T-helper 1 cell treated with Interleukin-12 subunit alpha and Interleukin-12 subunit beta and Interleukin-4 antibody, amounts not matched to agents 30 μg/mL and 1 μg/mL, for 36 hours (primary cell): Measurements from ENCODE around the gene IL17REL.
"Not testable (repeated sequence)": the region's sequence is repeated elsewhere in the genome, so short reads cannot be mapped to it uniquely, and the experiment has no call there.

ENCODE experiments used
- H3K27ac Mint-ChIP-seq: one replicate; pipeline ENCODE4 v1.8.0; 2021; ENCODE audit warnings: mild to moderate bottlenecking, mixed read lengths
- H3K27me3 Mint-ChIP-seq: one replicate; pipeline ENCODE4 v1.8.0; 2021; ENCODE audit warnings: low read depth, mixed read lengths
- H3K36me3 Mint-ChIP-seq: one replicate; pipeline ENCODE4 v1.8.0; 2021; ENCODE audit warnings: low read depth, mixed read lengths
- H3K4me1 Mint-ChIP-seq: one replicate; pipeline ENCODE4 v1.8.0; 2021; ENCODE audit warnings: low read depth, mixed read lengths
- H3K4me3 Mint-ChIP-seq: one replicate; pipeline ENCODE4 v1.8.0; 2021; ENCODE audit warnings: mild to moderate bottlenecking, moderate library complexity, mixed read lengths
- H3K9me3 Mint-ChIP-seq: one replicate; pipeline ENCODE4 v1.8.0; 2021; ENCODE audit warnings: mixed read lengths

The IL17REL gene

DNA sequence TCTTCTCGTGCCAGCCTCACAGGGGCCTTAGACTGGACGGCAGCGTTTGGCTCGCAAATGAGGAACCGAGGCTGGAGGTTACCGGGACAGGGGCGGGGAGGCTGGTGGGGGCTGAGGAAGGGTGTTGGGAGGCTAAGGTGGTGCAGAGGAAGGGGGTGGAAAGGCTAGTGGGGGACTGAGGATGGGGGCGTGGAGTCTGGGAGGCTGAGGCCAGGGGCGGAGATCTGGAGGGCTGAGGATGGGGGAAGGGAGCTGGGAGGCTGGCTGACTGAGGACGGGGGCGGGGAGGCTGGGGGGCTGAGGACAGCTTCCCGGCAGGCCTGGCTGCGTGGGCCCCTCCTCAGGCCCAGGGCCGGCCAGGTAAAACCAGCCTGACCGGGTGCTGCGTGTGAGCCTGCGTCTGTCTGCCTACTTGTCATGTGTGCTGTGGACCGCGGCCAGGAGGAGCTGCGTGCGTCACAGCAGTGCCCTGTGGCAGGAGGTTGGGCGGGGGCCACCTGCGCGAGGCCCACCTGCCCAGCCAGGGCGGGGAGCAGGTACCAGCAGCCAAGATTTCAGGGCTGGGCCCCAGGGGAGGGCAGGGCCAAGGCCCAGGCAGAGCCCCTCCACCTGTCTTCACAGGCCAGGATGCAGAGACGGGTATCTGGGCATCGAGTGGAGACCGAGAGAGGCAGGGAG, 61.4 kb downstream of the IL17REL start:
- Mint-ChIP-seq H3K27ac (no peak overlapping the region), H3K4me3 (no peak overlapping the region), H3K9me3 (no peaks in the 10 kb centered on the region), H3K4me1 (no peaks in the 10 kb centered on the region), H3K36me3 (no peaks in the 10 kb centered on the region), H3K27me3 (no peaks in the 10 kb centered on the region)

DNA sequence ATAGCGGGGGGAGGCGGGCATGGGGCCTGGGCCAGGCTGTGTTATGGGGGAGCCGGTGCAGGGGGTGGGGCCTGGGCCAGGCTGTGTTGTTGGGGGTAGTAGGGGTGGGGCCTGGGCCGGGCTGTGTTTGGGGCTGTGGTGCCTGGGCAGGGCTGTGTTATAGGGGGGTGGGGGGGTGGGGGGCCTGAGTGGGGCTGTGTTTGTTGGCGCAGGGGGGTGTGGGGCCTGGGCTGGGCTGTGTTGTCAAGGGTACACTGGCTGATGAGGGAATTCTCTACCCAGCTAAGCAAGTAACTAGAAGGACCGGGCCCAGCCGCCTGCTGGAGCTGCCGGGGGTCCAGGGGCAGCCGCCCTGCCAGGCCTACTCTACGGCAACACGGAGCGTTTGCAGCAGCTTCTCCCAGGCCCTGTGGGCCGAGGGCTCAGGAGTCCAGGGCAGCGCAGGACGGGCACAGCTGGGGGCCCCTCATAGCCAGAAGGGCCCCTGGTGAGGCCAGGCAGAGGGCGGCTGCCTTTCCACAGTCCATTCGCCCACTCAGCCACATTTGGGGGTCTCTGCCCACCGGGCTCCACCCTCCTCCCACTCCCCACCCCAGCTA, 62.1 kb downstream of the IL17REL start:
- H3K4me3 Mint-ChIP-seq, result no peak overlapping the region
- no peaks in the 10 kb centered on the region for H3K9me3 Mint-ChIP-seq
- no peak overlapping the region for H3K27ac Mint-ChIP-seq
- peaks cover 4% of the 10 kb centered on the region for H3K4me1 Mint-ChIP-seq
- no peaks in the 10 kb centered on the region for H3K36me3 Mint-ChIP-seq
- H3K27me3 Mint-ChIP-seq, result no peaks in the 10 kb centered on the region

DNA sequence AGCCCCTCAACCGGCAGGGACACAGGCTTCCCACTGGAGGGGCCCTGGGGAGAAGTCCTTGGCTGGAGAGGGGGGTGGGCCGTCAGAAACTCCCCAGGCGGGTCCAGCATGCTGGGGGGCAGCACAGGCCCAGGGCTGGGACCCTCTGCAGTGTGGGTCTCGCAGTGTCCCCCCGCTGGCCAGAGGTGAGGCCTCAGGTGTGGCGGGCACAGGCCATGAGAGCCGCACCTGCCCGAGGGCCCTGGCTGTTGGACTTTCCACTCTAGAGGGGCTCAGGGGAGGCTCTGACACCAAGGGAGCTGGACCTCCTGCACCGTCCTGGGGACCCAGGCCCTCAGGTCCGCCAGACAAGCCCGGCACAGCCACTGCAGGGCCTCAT, 62.7 kb downstream of the IL17REL start:
- no peak overlapping the region for H3K27ac Mint-ChIP-seq

DNA sequence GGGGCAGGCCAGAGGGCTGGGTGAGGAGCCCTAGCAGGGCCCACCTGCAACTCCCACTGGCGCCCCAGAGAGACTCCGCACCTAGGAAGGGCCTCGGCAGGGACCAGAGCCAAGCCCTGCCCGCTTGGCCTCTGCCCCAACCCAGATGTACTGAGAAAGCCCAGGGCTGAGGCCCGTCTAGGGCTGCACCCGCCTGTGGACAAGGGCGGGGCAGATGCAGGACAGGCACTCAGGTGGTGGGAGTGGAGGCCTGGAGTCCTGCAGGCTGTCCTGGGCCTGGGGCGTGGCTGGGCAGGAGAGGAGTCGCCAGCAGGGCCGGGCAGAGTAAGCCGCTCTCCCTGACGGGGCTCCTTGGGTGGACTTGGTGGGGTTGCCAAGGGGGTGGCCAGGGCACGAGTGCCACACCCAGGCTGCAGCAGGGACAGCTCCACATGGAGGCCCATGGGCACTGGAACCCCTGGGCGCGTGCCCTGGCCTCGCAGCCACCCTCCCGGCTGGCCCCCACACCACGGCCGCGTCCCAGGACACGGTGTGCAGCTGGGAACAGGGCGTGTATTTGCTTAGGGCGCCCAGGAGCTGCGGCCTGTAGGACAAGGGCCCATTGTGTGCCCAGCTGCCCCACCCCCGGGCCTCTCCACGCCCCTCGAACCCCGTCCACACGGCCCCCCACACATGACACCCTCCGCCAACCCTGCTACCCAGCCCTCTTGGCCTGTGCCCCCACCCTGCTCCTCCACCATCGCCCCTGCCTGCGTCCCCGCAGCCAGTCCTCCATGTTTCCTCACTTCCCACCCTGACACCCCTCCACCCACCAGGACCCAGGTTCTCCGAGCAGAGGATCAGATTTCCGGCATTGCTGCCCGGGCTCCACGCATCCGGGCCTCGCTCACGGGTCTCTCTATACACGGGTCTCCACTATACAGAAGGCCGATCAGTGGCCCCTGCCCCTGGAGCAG, 63.3 kb downstream of the IL17REL start:
- Mint-ChIP-seq H3K27me3 (no peaks in the 10 kb centered on the region), H3K27ac (no peak overlapping the region), H3K36me3 (no peaks in the 10 kb centered on the region), H3K9me3 (no peaks in the 10 kb centered on the region), H3K4me3 (no peak overlapping the region), H3K4me1 (peaks cover 6% of the 10 kb centered on the region)

More for the DNA sequence above, 62.7 kb downstream of the IL17REL start:
- no peak overlapping the region for H3K4me3 Mint-ChIP-seq
- no peaks in the 10 kb centered on the region for H3K27me3 Mint-ChIP-seq
- no peaks in the 10 kb centered on the region for H3K36me3 Mint-ChIP-seq
- H3K9me3 Mint-ChIP-seq, result no peaks in the 10 kb centered on the region
- H3K4me1 Mint-ChIP-seq, result peaks cover 6% of the 10 kb centered on the region

DNA sequence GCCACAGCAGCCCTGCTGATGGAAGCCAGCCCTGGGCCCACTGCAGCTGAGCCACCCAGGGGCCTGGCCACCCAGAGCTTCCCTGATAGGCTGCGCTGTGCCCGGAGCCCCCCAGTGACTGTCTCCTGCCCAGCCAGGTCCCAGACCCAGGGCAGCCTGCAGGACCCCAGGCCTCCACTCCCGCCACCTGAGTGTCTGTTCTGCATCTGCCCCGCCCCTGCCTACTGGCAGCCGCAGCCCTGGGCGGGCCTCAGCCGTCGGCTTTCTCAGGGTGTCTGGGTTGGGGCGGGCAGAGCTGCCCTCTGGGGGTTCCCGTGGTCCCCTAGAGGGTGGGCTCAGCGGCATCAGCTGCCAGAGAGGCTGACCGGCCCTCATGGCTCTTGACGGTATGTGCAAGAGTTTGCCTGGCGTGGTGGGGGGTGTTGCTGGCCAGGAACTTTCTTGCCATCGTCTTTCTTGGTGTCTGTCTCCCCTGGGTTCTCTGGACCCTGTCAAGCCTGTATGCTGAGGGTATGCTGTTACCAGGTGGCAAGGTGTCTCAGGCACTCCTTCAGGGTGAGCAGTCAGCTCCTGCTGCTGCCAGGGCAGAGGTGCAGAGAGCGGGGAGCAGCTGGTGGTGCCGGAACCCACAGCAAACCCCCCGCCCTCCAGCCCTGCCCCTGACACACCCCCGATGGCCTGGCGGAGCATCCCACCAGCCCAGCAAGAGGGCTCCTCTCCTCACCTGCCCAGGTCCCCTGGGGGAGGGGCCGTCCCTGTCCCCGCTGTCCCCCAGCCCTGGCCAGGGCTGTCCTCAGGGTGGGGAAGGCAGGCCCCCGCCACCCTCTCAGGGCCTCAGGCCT, 64.2 kb downstream of the IL17REL start:
- peaks cover 6% of the 10 kb centered on the region for H3K4me1 Mint-ChIP-seq
- no peaks in the 10 kb centered on the region for H3K36me3 Mint-ChIP-seq
- no peak overlapping the region for H3K27ac Mint-ChIP-seq
- H3K9me3 Mint-ChIP-seq, result no peaks in the 10 kb centered on the region
- no peaks in the 10 kb centered on the region for H3K27me3 Mint-ChIP-seq
- H3K4me3 Mint-ChIP-seq, result no peak overlapping the region

DNA sequence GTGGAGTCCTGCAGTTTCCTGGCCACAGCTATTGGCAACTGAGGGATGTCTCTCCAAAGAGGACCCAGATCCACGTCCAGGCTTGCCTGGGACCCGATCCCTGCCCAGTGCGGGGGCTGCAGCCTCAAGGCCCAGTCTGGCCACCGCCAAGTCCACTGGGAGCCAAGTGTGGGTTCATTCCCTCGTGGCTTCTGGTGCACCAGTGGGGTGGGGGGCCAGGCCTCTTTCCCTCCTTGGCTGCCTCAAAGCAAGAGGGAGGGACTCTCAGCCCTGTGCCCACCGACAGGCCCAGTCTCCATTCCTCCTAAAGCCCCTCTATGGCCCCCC, 65.3 kb downstream of the IL17REL start:
- Mint-ChIP-seq H3K27ac (no peak overlapping the region), H3K4me3 (no peak overlapping the region), H3K36me3 (no peaks in the 10 kb centered on the region), H3K4me1 (peaks cover 6% of the 10 kb centered on the region), H3K27me3 (no peaks in the 10 kb centered on the region), H3K9me3 (no peaks in the 10 kb centered on the region)

DNA sequence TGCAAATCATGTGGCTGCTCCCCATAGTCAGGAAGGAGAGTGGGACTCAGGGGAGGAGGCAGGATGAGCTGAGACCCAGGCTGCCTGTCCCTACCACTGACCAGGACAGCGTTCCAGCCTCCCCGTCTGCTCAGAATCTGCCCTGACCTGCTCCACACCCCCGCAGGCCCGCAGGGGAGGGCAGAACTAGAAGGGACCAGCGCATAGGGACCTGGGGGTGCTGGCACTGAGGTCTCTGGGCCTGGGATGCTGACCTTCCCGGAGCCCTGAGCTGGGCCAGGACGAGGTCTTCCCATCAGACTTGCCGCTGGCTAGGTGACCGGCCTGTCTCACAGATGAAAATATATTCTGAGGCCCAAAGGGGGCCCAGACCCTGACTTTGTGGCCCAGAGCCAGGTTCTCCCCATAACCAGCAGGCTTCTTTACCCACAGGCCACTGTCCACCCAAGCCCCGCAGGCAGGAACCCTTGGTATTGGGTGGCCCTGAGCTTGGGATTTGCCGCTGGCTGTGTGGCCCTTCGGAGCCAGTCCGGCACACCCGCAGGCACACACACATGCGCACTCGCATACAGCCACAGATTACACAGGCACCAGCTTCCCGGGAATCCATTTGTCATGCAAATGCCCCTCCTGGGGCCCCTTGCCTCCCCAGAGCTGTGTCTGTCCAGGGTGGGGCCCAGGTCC, 65.8 kb downstream of the IL17REL start:
- no peaks in the 10 kb centered on the region for H3K36me3 Mint-ChIP-seq
- no peaks in the 10 kb centered on the region for H3K27me3 Mint-ChIP-seq
- H3K27ac Mint-ChIP-seq, result no peak overlapping the region
- H3K4me3 Mint-ChIP-seq, result no peak overlapping the region
- no peaks in the 10 kb centered on the region for H3K9me3 Mint-ChIP-seq
- peaks cover 6% of the 10 kb centered on the region for H3K4me1 Mint-ChIP-seq

DNA sequence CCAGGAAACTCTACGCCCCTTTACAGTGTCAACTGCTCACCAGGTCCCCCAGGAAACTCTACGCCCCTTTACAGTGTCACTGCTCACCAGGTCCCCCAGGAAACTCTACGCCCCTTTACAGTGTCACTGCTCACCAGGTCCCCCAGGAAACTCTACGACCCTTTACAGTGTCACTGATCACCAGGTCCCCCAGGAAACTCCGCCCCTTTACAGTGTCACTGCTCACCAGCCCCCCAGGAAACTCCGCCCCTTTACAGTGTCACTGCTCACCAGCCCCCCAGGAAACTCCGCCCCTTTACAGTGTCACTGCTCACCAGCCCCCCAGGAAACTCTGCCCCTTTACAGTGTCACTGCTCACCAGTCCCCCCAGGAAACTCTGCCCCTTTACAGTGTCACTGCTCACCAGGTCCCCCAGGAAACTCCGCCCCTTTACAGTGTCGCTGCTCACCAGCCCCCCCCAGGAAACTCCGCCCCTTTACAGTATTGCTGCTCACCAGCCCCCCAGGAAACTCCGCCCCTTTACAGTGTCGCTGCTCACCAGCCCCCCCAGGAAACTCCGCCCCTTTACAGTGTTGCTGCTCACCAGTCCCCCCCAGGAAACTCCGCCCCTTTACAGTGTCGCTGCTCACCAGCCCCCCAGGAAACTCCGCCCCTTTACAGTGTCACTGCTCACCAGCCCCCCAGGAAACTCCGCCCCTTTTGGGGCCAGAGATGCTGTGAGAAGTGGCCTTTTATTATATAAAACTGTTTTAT, 67.3 kb downstream of the IL17REL start:
- H3K4me1 Mint-ChIP-seq, result peaks cover 12% of the 10 kb centered on the region
- H3K9me3 Mint-ChIP-seq, H3K36me3 Mint-ChIP-seq, H3K4me3 Mint-ChIP-seq, H3K27me3 Mint-ChIP-seq: not testable (repeated sequence)
- peak overlapping the region; percentile 91 for H3K27ac Mint-ChIP-seq
